SK-N-SH (cell line): ENCODE results near the gene MRPS11.

Experiments used
- FOXJ3 ChIP-seq: sonication (generic); formaldehyde crosslinking; IDR thresholded peaks from 2 replicates; pipeline ENCODE4 v1.5.1; 2020; ENCODE audit warnings: mild to moderate bottlenecking, missing genetic modification reagents
- GABPA ChIP-seq: IDR thresholded peaks from 2 replicates; pipeline ENCODE4 v1.4.0; 2012; ENCODE audit warnings: low read depth, mild to moderate bottlenecking
- JUND ChIP-seq: IDR thresholded peaks from 2 replicates; pipeline ENCODE4 v1.4.0; 2012
- SMC3 ChIP-seq: IDR thresholded peaks from 2 replicates; pipeline ENCODE4 v1.6.1; 2012; ENCODE audit warnings: low read depth, low read length, improper control_type of control experiment
- TAF1 ChIP-seq: IDR thresholded peaks from 2 replicates; pipeline ENCODE4 v1.6.1; 2012; ENCODE audit warnings: low read depth, mild to moderate bottlenecking, low read length, moderate library complexity, borderline replicate concordance
- TF ChIP-seq, protein P1 (sequence below): fragments of 200-600 bp; sonication (generic); IDR thresholded peaks from 2 replicates; pipeline ENCODE4 v1.6.1; 2017; ENCODE audit warnings: antibody characterized with exemption, mild to moderate bottlenecking, moderate library complexity
- TF ChIP-seq, protein P2 (sequence below): fragments of 150-350 bp; IDR thresholded peaks from 2 replicates; pipeline ENCODE4 v1.6.1; 2016; ENCODE audit warnings: mild to moderate bottlenecking, low read depth, low read length

DNA sequence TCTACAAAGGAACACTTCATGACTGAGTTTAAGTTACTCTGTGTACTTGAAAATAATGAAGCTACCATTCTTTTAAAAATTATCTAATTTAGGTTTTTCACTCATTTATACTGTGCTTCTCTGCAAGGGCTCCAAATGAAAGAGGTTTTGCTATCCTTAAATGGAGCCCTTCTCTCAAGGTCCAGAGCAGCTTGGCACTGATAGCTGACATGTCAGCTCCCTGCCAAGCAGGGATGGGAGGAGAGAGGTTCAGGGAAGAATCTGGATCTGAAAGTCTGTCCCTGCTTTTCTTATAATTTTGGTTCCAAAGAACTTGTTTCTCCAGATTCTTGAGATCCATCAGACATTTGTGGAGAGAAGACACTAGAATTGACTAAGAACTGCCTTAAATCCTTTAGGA, 39.1 kb downstream of the MRPS11 start:
- no peak for TF ChIP-seq SMC3
- TF ChIP-seq, protein P1, sequence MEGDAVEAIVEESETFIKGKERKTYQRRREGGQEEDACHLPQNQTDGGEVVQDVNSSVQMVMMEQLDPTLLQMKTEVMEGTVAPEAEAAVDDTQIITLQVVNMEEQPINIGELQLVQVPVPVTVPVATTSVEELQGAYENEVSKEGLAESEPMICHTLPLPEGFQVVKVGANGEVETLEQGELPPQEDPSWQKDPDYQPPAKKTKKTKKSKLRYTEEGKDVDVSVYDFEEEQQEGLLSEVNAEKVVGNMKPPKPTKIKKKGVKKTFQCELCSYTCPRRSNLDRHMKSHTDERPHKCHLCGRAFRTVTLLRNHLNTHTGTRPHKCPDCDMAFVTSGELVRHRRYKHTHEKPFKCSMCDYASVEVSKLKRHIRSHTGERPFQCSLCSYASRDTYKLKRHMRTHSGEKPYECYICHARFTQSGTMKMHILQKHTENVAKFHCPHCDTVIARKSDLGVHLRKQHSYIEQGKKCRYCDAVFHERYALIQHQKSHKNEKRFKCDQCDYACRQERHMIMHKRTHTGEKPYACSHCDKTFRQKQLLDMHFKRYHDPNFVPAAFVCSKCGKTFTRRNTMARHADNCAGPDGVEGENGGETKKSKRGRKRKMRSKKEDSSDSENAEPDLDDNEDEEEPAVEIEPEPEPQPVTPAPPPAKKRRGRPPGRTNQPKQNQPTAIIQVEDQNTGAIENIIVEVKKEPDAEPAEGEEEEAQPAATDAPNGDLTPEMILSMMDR = no peak
- no peak for TF ChIP-seq FOXJ3 (CRISPR knock-in tag)
- no peak for TF ChIP-seq GABPA
- TF ChIP-seq, protein P2, sequence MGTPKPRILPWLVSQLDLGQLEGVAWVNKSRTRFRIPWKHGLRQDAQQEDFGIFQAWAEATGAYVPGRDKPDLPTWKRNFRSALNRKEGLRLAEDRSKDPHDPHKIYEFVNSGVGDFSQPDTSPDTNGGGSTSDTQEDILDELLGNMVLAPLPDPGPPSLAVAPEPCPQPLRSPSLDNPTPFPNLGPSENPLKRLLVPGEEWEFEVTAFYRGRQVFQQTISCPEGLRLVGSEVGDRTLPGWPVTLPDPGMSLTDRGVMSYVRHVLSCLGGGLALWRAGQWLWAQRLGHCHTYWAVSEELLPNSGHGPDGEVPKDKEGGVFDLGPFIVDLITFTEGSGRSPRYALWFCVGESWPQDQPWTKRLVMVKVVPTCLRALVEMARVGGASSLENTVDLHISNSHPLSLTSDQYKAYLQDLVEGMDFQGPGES = no peak
- TF ChIP-seq TAF1 = no peak
- no peak for TF ChIP-seq JUND
